ENCODE data around the gene VGLL4.

GRCh38 chr3:11654166-11654565 is 10.5 kb upstream of the VGLL4 start:
- TF ChIP-seq GATA2 (IDR thresholded peaks at IDR 0.05; ENCODE audit: low read depth, low read length): no peak
- no peak for TF ChIP-seq GATA3 (IDR thresholded peaks at IDR 0.05; ENCODE audit: low read depth, low read length)
